Adipocyte (in vitro differentiated cells): ENCODE data around the gene UROD.
A peak's percentile ranks its signal among the peaks of the same experiment; 100 is the strongest.
"Not testable (repeated sequence)": the region's sequence is repeated elsewhere in the genome, so short reads cannot be mapped to it uniquely, and the experiment has no call there.

Experiments used
- DNase-seq: peaks from one replicate; pipeline ENCODE4 v3.0.0-alpha.2; 2015; ENCODE audit warnings: low read depth
- H3K27me3 ChIP-seq: replicated peaks from 2 replicates; pipeline ENCODE4 v1.7.0; 2013; ENCODE audit warnings: mild to moderate bottlenecking, low read length, moderate library complexity; ENCODE audit not compliant: control insufficient read depth, insufficient read depth
- H3K36me3 ChIP-seq: 2 replicates; pipeline ENCODE4 v1.7.0; 2013; ENCODE audit warnings: low read length, mild to moderate bottlenecking, moderate library complexity; ENCODE audit not compliant: control insufficient read depth, insufficient read depth, severe bottlenecking
- H3K4me1 ChIP-seq: 2 replicates; pipeline ENCODE4 v1.7.0; 2013; ENCODE audit warnings: mild to moderate bottlenecking, low read length, moderate library complexity; ENCODE audit not compliant: control insufficient read depth, insufficient read depth
- H3K4me3 ChIP-seq: 2 replicates; pipeline ENCODE4 v1.7.0; 2013; ENCODE audit warnings: mild to moderate bottlenecking, low read length, moderate library complexity
- H3K9ac ChIP-seq: 2 replicates; pipeline ENCODE4 v1.7.0; 2013; ENCODE audit warnings: mild to moderate bottlenecking, low read length, moderate library complexity
- H3K9me3 ChIP-seq: 2 replicates; pipeline ENCODE4 v1.7.0; 2013; ENCODE audit warnings: mild to moderate bottlenecking, low read length, moderate library complexity; ENCODE audit not compliant: control insufficient read depth

The UROD gene

GRCh38 chr1:45011837-45012638 lies at the start of gene UROD:
Gene UROD (plus strand): TSS chr1:45012254. CDS start chr1:45012266, 12 bp downstream.
- Histone ChIP-seq H3K9ac (peak within 1 kb of the TSS; percentile 90), H3K36me3 (peaks cover 41% of the 10 kb centered on the region), H3K4me3 (peak within 1 kb of the TSS; percentile 88), H3K4me1 (peaks cover 30% of the 10 kb centered on the region), H3K9me3 (no peaks in the 10 kb centered on the region), H3K27me3 (no peaks in the 10 kb centered on the region)
- DNase-seq = peak; percentile 98

- Histone ChIP-seq H3K9ac (no peak overlapping the region), H3K36me3 (peaks cover 8% of the 10 kb centered on the region), H3K27me3 (no peaks in the 10 kb centered on the region), H3K4me3 (no peak overlapping the region), H3K9me3 (no peaks in the 10 kb centered on the region), H3K4me1 (peaks cover 6% of the 10 kb centered on the region)
- DNase-seq = no peak
Observed at GRCh38 chr1:44962729-44963128, 49.3 kb upstream of the UROD start.

GRCh38 chr1:44964396-44964795 lies 47.7 kb upstream of the UROD start:
- no peak for DNase-seq
- Histone ChIP-seq H3K4me1 (peaks cover 7% of the 10 kb centered on the region), H3K4me3 (no peak overlapping the region), H3K9me3 (no peaks in the 10 kb centered on the region), H3K9ac (no peak overlapping the region), H3K36me3 (peaks cover 4% of the 10 kb centered on the region), H3K27me3 (no peaks in the 10 kb centered on the region)

GRCh38 chr1:44970317-44970716 lies 41.7 kb upstream of the UROD start:
- no peak overlapping the region for H3K4me3 ChIP-seq
- H3K9me3 ChIP-seq = no peaks in the 10 kb centered on the region
- H3K27me3 ChIP-seq = no peaks in the 10 kb centered on the region
- DNase-seq = no peak
- H3K4me1 ChIP-seq = peaks cover 13% of the 10 kb centered on the region
- H3K36me3 ChIP-seq = peaks cover 45% of the 10 kb centered on the region
- no peak overlapping the region for H3K9ac ChIP-seq

- Histone ChIP-seq H3K27me3 (no peaks in the 10 kb centered on the region), H3K36me3 (peaks cover 76% of the 10 kb centered on the region), H3K4me1 (peaks cover 6% of the 10 kb centered on the region), H3K9ac (no peak overlapping the region), H3K9me3 (no peaks in the 10 kb centered on the region), H3K4me3 (no peak overlapping the region)
- DNase-seq = no peak
Observed at GRCh38 chr1:44973645-44974044, 38.4 kb upstream of the UROD start.

GRCh38 chr1:44976252-44976651 lies 35.8 kb upstream of the UROD start:
- no peaks in the 10 kb centered on the region for H3K9me3 ChIP-seq
- no peak for DNase-seq
- no peak overlapping the region for H3K9ac ChIP-seq
- no peak overlapping the region for H3K4me3 ChIP-seq
- peaks cover 6% of the 10 kb centered on the region for H3K4me1 ChIP-seq
- H3K36me3 ChIP-seq = peaks cover 88% of the 10 kb centered on the region
- no peaks in the 10 kb centered on the region for H3K27me3 ChIP-seq

- not testable (repeated sequence) for H3K4me1 ChIP-seq, H3K9ac ChIP-seq, H3K27me3 ChIP-seq, DNase-seq, H3K4me3 ChIP-seq, H3K9me3 ChIP-seq
- peaks cover 79% of the 10 kb centered on the region for H3K36me3 ChIP-seq
Observed at GRCh38 chr1:44977372-44977771, 34.7 kb upstream of the UROD start.

GRCh38 chr1:44985747-44986359 lies 26.2 kb upstream of the UROD start:
- peak overlapping the region; percentile 95 for H3K4me3 ChIP-seq
- no peak for DNase-seq
- no peaks in the 10 kb centered on the region for H3K27me3 ChIP-seq
- peak overlapping the region; percentile 96 for H3K9ac ChIP-seq
- peaks cover 12% of the 10 kb centered on the region for H3K4me1 ChIP-seq
- no peaks in the 10 kb centered on the region for H3K9me3 ChIP-seq
- H3K36me3 ChIP-seq = peaks cover 5% of the 10 kb centered on the region

GRCh38 chr1:44988531-44989156 lies 23.4 kb upstream of the UROD start:
- no peak for DNase-seq
- no peak overlapping the region for H3K4me3 ChIP-seq
- no peaks in the 10 kb centered on the region for H3K36me3 ChIP-seq
- peaks cover 12% of the 10 kb centered on the region for H3K4me1 ChIP-seq
- no peaks in the 10 kb centered on the region for H3K27me3 ChIP-seq
- H3K9me3 ChIP-seq = no peaks in the 10 kb centered on the region
- no peak overlapping the region for H3K9ac ChIP-seq

GRCh38 chr1:44994309-44994898 lies 17.6 kb upstream of the UROD start:
- H3K36me3 ChIP-seq = no peaks in the 10 kb centered on the region
- H3K4me1 ChIP-seq = peaks cover 8% of the 10 kb centered on the region
- H3K4me3 ChIP-seq = no peak overlapping the region
- H3K9ac ChIP-seq = no peak overlapping the region
- DNase-seq = no peak
- no peaks in the 10 kb centered on the region for H3K9me3 ChIP-seq
- H3K27me3 ChIP-seq = no peaks in the 10 kb centered on the region
